H1 (cell line): ENCODE results near the gene ALG9. TPM values are rescaled to one million over a fixed set of nuclear protein-coding genes. Genes with fewer than 3 reads are reported as not detected.

Experiments used
- CTCF ChIA-PET: fragments of 300-600 bp; sonication (Branson Sonifier 250); formaldehyde crosslinking; loops from one replicate; lab custom pipeline; 2021; ENCODE audit not compliant: partially characterized antibody; lab: Charles Lee
- POLR2A ChIA-PET: fragments of 300-600 bp; sonication (Branson Sonifier 250); formaldehyde crosslinking; loops from one replicate; lab custom pipeline; 2021; ENCODE audit warnings: inconsistent platforms; ENCODE audit not compliant: partially characterized antibody; lab: Charles Lee
- DNase-seq, 2 experiments: peaks; one replicate each; pipeline versions ENCODE4 v3.0.0 to v3.0.0-alpha.2; 2010 to 2022; ENCODE audit warnings: low spot score in 2 of 2, low read depth in 1 of 2, mixed read lengths in 1 of 2
- FAIRE-seq: peaks from 2 replicates; lab custom pipeline; 2011; peaks lifted over from hg19 to GRCh38; lab: Jason Lieb, UNC
- H2AFZ ChIP-seq: 2 replicates; pipeline ENCODE4 v1.8.1; 2012; ENCODE audit warnings: low read length, inconsistent platforms
- H2AK5ac ChIP-seq: 2 replicates; pipeline ENCODE4 v1.6.1; 2013; ENCODE audit warnings: low read depth, low read length
- H2BK120ac ChIP-seq: replicated peaks from 2 replicates; pipeline ENCODE3; 2013; ENCODE audit warnings: low read depth, low read length, inconsistent platforms
- H2BK12ac ChIP-seq: 2 replicates; pipeline ENCODE4 v1.6.1; 2013; ENCODE audit warnings: low read depth, low read length
- H2BK15ac ChIP-seq: 2 replicates; pipeline ENCODE4 v1.6.1; 2013; ENCODE audit warnings: low read length
- H2BK20ac ChIP-seq: 2 replicates; pipeline ENCODE4 v1.6.1; 2013; ENCODE audit warnings: low read length
- H2BK5ac ChIP-seq: 2 replicates; pipeline ENCODE4 v1.6.1; 2013; ENCODE audit warnings: low read depth, low read length
- H3K14ac ChIP-seq: 2 replicates; pipeline ENCODE4 v1.6.1; 2013; ENCODE audit warnings: inconsistent platforms; ENCODE audit not compliant: insufficient read length
- H3K18ac ChIP-seq: 2 replicates; pipeline ENCODE4 v1.6.1; 2013; ENCODE audit warnings: low read length; ENCODE audit errors: extremely low read depth
- H3K23ac ChIP-seq: 2 replicates; pipeline ENCODE4 v1.6.1; 2013; ENCODE audit warnings: inconsistent platforms; ENCODE audit not compliant: insufficient read length
- H3K23me2 ChIP-seq: 2 replicates; pipeline ENCODE4 v1.6.1; 2013; ENCODE audit warnings: low read depth, low read length
- H3K27ac ChIP-seq: 2 replicates; pipeline ENCODE4 v1.6.1; 2011; ENCODE audit warnings: low read depth, low read length, inconsistent platforms
- H3K27me3 ChIP-seq, 4 experiments: replicated peaks in 1 of 4; 1 replicate in 1 of 4; 2 replicates in 3 of 4; pipeline versions ENCODE4 v1.6.1 to v1.8.1; 2011 to 2013; ENCODE audit warnings: low read length in 3 of 4, mild to moderate bottlenecking in 3 of 4, inconsistent platforms in 2 of 4, mixed read lengths in 2 of 4, moderate library complexity in 1 of 4; ENCODE audit not compliant: control insufficient read depth in 3 of 4, insufficient read depth in 3 of 4; ENCODE audit errors: extremely low read depth in 1 of 4
- H3K36me3 ChIP-seq, 4 experiments: 2 replicates each; pipeline versions ENCODE4 v1.6.1 to v1.8.1; 2011 to 2013; ENCODE audit warnings: mild to moderate bottlenecking in 4 of 4, low read length in 3 of 4, moderate library complexity in 2 of 4, control low read depth in 1 of 4, inconsistent platforms in 1 of 4; ENCODE audit not compliant: insufficient read depth in 4 of 4, control insufficient read depth in 2 of 4
- H3K4ac ChIP-seq: replicated peaks from 2 replicates; pipeline ENCODE3; 2013; ENCODE audit warnings: low read length, low read depth, mixed read lengths, inconsistent platforms; ENCODE audit not compliant: insufficient read length
- H3K4me1 ChIP-seq, 4 experiments: replicated peaks in 1 of 4; 1 replicate in 1 of 4; 2 replicates in 3 of 4; pipeline versions ENCODE4 v1.6.1 to v1.8.1; 2011 to 2013; ENCODE audit warnings: low read length in 3 of 4, inconsistent platforms in 2 of 4, mixed read lengths in 1 of 4; ENCODE audit not compliant: insufficient read depth in 4 of 4, control insufficient read depth in 3 of 4
- H3K4me2 ChIP-seq, 2 experiments: 2 replicates each; pipeline versions ENCODE4 v1.6.1 to v1.8.1; 2011 to 2013; ENCODE audit warnings: low read depth in 2 of 2, low read length in 2 of 2, control low read depth in 1 of 2, inconsistent platforms in 1 of 2, mild to moderate bottlenecking in 1 of 2; ENCODE audit not compliant: insufficient read depth in 1 of 2
- H3K4me3 ChIP-seq, 4 experiments: fragments of 200-600, 300-600 bp in 1 of 4; sonication (generic), shearing (Covaris generic), sonication (Bioruptor Twin) in 1 of 4; 2 replicates each; pipeline versions ENCODE4 v1.5.1 to v1.8.1; 2011 to 2016; ENCODE audit warnings: low read length in 4 of 4, low read depth in 3 of 4, control low read depth in 2 of 4, inconsistent platforms in 2 of 4, mild to moderate bottlenecking in 2 of 4, mixed read lengths in 1 of 4, moderate library complexity in 1 of 4; ENCODE audit not compliant: insufficient read depth in 2 of 4; ENCODE audit errors: extremely low read depth in 1 of 4
- H3K56ac ChIP-seq: replicated peaks from 2 replicates; pipeline ENCODE3; 2013; ENCODE audit warnings: low read depth, mild to moderate bottlenecking, mixed read lengths, low read length, inconsistent platforms; ENCODE audit not compliant: insufficient read length
- H3K79me1 ChIP-seq: 2 replicates; pipeline ENCODE4 v1.6.1; 2013; ENCODE audit warnings: low read depth, low read length, control low read depth
- H3K79me2 ChIP-seq, 2 experiments: 2 replicates each; pipeline versions ENCODE4 v1.6.1 to v1.8.1; 2012 to 2013; ENCODE audit warnings: low read length in 2 of 2, mild to moderate bottlenecking in 2 of 2, inconsistent platforms in 1 of 2; ENCODE audit not compliant: insufficient read depth in 2 of 2, control insufficient read depth in 1 of 2
- H3K9ac ChIP-seq, 4 experiments: replicated peaks in 1 of 4; 1 replicate in 1 of 4; 2 replicates in 3 of 4; pipeline versions ENCODE4 v1.6.1 to v1.8.1; 2011 to 2013; ENCODE audit warnings: low read depth in 3 of 4, low read length in 3 of 4, control low read depth in 2 of 4, mild to moderate bottlenecking in 2 of 4, moderate library complexity in 2 of 4, inconsistent platforms in 1 of 4; ENCODE audit errors: extremely low read depth in 1 of 4
- H3K9me3 ChIP-seq, 2 experiments: 2 replicates each; pipeline versions ENCODE4 v1.6.1 to v1.8.1; 2012 to 2013; ENCODE audit warnings: mild to moderate bottlenecking in 2 of 2, moderate library complexity in 2 of 2, control low read depth in 1 of 2, inconsistent platforms in 1 of 2, low read depth in 1 of 2, low read length in 1 of 2, mixed read lengths in 1 of 2; ENCODE audit not compliant: insufficient read depth in 2 of 2
- H4K20me1 ChIP-seq, 2 experiments: replicated peaks in 1 of 2; 2 replicates each; pipeline versions ENCODE3 to v1.8.1; 2011 to 2013; ENCODE audit warnings: inconsistent platforms in 2 of 2, low read length in 2 of 2, mild to moderate bottlenecking in 1 of 2; ENCODE audit not compliant: insufficient read depth in 2 of 2, control insufficient read depth in 1 of 2
- H4K5ac ChIP-seq: 2 replicates; pipeline ENCODE4 v1.6.1; 2013; ENCODE audit warnings: low read length, low read depth, mixed read lengths, inconsistent platforms; ENCODE audit not compliant: insufficient read length
- H4K8ac ChIP-seq: 2 replicates; pipeline ENCODE4 v1.8.0; 2013; ENCODE audit warnings: mild to moderate bottlenecking, moderate library complexity, low read length, inconsistent platforms; ENCODE audit not compliant: insufficient read depth; ENCODE audit errors: extremely low read depth
- H4K91ac ChIP-seq: replicated peaks from 2 replicates; pipeline ENCODE3; 2013; ENCODE audit warnings: low read length, mixed read lengths, inconsistent platforms; ENCODE audit not compliant: insufficient read length
- BACH1 ChIP-seq: IDR thresholded peaks from 2 replicates; pipeline ENCODE4 v1.6.1; 2012; ENCODE audit warnings: low read length, improper control_type of control experiment
- BRCA1 ChIP-seq: IDR thresholded peaks from 2 replicates; pipeline ENCODE4 v1.6.1; 2012; ENCODE audit warnings: low read depth, low read length, improper control_type of control experiment
- CBX8 ChIP-seq: fragments of 300-800, 300-1000 bp; sonication (generic); IDR thresholded peaks from 2 replicates; pipeline ENCODE4 v1.7.1; 2016; ENCODE audit warnings: low read depth, low read length, borderline replicate concordance
- CHD1 ChIP-seq: IDR thresholded peaks from 2 replicates; pipeline ENCODE4 v1.6.1; 2012; ENCODE audit warnings: low read depth, low read length, improper control_type of control experiment
- CHD2 ChIP-seq: IDR thresholded peaks from 2 replicates; pipeline ENCODE4 v1.6.1; 2012; ENCODE audit warnings: low read length, improper control_type of control experiment
- FOSL1 ChIP-seq: IDR thresholded peaks from 2 replicates; pipeline ENCODE4 v1.6.1; 2011; ENCODE audit warnings: mild to moderate bottlenecking, low read depth, low read length, moderate library complexity; ENCODE audit not compliant: insufficient read depth
- RFX5 ChIP-seq: IDR thresholded peaks from 2 replicates; pipeline ENCODE4 v1.6.1; 2011; ENCODE audit warnings: low read depth, low read length, improper control_type of control experiment, borderline replicate concordance
- SP2 ChIP-seq: IDR thresholded peaks from 2 replicates; pipeline ENCODE4 v1.6.1; 2012; ENCODE audit warnings: mild to moderate bottlenecking, low read length, inconsistent platforms
- TAF1 ChIP-seq: IDR thresholded peaks from 2 replicates; pipeline ENCODE4 v1.6.1; 2011; ENCODE audit warnings: mild to moderate bottlenecking, low read depth, low read length
- TAF7 ChIP-seq: optimal IDR thresholded peaks from 2 replicates; pipeline ENCODE3; 2011; ENCODE audit warnings: low read depth, mild to moderate bottlenecking, inconsistent platforms, low read length, moderate library complexity, borderline replicate concordance
- TCF12 ChIP-seq: IDR thresholded peaks from 2 replicates; pipeline ENCODE4 v1.6.1; 2011; ENCODE audit warnings: low read depth, mild to moderate bottlenecking, low read length
- ZNF274 ChIP-seq: IDR thresholded peaks from 2 replicates; pipeline ENCODE4 v1.7.0; 2012; ENCODE audit warnings: low read length, borderline replicate concordance; ENCODE audit errors: extremely low read depth
- WGBS, 2 experiments: shearing (Covaris generic) in 1 of 2; methylation state at CpG; one replicate each; pipeline versions ENCODE4 v1.1.6 to v1.1.7; 2013 to 2015; ENCODE audit warnings: low lambda C conversion rate in 2 of 2, mixed read lengths in 2 of 2, inconsistent platforms in 1 of 2, low coverage in 1 of 2, missing lambda C conversion rate in 1 of 2; ENCODE audit not compliant: insufficient replicate concordance in 2 of 2, insufficient coverage in 1 of 2, insufficient read length in 1 of 2; ENCODE audit errors: extremely low coverage in 1 of 2, missing lambda C conversion rate in 1 of 2; 5-methylcytosine and 5-hydroxymethylcytosine counted together
- polyA plus RNA-seq, 7 experiments: library from polyadenylated mRNA; depleted of rRNA in 3 of 7; stranded (reverse) in 5 of 7; unstranded in 2 of 7; fragments of >200 nt in 5 of 7; fragments of 200-250 nt in 2 of 7; gene quantifications; 1 replicate in 5 of 7; 2 replicates in 1 of 7; 4 replicates in 1 of 7; pipeline versions ENCODE4 v1.2.1 to v1.2.3, GENCODE V29; 2011 to 2013; ENCODE audit warnings: missing spikeins in 2 of 7, mixed read lengths in 2 of 7
- total RNA-seq: library from RNA; stranded (reverse); fragmentation: NEBNext Ultra II Directional; extraction: Animal tissue kit (Norgen Biotek cat#: 25700); gene quantifications from 2 replicates; pipeline ENCODE4 v1.2.1, GENCODE V29; 2021
- TF ChIP-seq, protein P1 (sequence below): IDR thresholded peaks from 2 replicates; pipeline ENCODE4 v1.6.1; 2011; ENCODE audit warnings: low read length, improper control_type of control experiment

ALG9 gene
- total and polyA plus RNA-seq, 2 of the 8 experiments (the other 6 are each of a cell fraction or from before 2014, with no cell fraction given): 23.5 to 24.5 TPM

DNA sequence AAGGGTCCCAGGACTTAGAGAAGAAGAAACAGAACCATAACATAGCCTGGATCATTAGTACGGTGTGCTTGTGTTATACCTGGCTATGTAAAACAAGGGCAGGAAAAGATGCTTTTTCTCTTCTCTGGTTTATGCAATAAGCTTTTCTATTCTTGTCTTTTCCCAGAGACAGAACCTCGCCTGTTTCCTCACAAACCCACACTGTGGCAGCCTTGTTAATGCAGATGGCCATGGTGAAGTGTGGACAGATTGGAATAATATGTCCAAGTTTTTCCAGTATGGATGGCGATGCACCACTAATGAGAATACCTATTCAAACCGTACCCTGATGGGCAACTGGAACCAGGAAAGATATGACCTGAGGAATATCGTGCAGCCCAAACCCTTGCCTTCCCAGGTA lies 10.8 kb upstream of the ALG9 start:
- Histone ChIP-seq H3K4me3 (no peak overlapping the region), H3K27me3 (no peaks in the 10 kb centered on the region), H3K4me2 (no peak overlapping the region), H3K27ac (no peak overlapping the region), H4K91ac (no peak overlapping the region), H3K23ac (no peak overlapping the region), H2BK20ac (no peak overlapping the region), H3K79me1 (0 out of 2 replicates have a peak, but pooled peaks cover 2% of the 10 kb centered on the region), H2BK5ac (no peak overlapping the region), H3K4ac (no peak overlapping the region), H3K23me2 (peaks cover 2% of the 10 kb centered on the region; the same call in 1 of the 2 replicates), H3K36me3 (no peaks in the 10 kb centered on the region), H3K9me3 (no peaks in the 10 kb centered on the region), H3K79me2 (no peaks in the 10 kb centered on the region), H2BK120ac (no peak overlapping the region), H3K14ac (no peak overlapping the region), H2AFZ (no peak overlapping the region), H2BK12ac (no peak overlapping the region), H4K5ac (no peak overlapping the region), H3K4me1 (no peaks in the 10 kb centered on the region), H3K9ac (no peak overlapping the region), H3K18ac (no peak overlapping the region), H4K8ac (no peak overlapping the region), H3K56ac (no peak overlapping the region), H2AK5ac (no peak overlapping the region), H4K20me1 (no peaks in the 10 kb centered on the region), H2BK15ac (no peak overlapping the region)
- CTCF ChIA-PET: interaction anchor here (1.0 to 1.7 kb wide), 13 partner anchors 12 to 116 kb away, joined by 3 to 5 read pairs (median 4); no protein-coding TSS in a partner anchor
- POLR2A ChIA-PET: interaction anchor here (0.7 kb wide), 1 partner anchor 29 kb away, joined by 3 read pairs; no protein-coding TSS in a partner anchor
- 91% methylated on average over 5 of the region's 5 CpGs; no CpG with 5 or more reads in 1 of the 2 experiments for WGBS, 2 experiments
- TF ChIP-seq RFX5 (no peak), TCF12 (no peak), CBX8 (no peak), BACH1 (no peak), TAF7 (no peak), ZNF274 (no peak), TAF1 (no peak), FOSL1 (no peak), BRCA1 (no peak), CHD2 (no peak), CHD1 (no peak), SP2 (no peak)
- TF ChIP-seq, protein P1, sequence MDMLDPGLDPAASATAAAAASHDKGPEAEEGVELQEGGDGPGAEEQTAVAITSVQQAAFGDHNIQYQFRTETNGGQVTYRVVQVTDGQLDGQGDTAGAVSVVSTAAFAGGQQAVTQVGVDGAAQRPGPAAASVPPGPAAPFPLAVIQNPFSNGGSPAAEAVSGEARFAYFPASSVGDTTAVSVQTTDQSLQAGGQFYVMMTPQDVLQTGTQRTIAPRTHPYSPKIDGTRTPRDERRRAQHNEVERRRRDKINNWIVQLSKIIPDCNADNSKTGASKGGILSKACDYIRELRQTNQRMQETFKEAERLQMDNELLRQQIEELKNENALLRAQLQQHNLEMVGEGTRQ: no peak
- FAIRE-seq (no peak), DNase-seq (no peak)
